Breast epithelium (tissue), 3 donors: ENCODE data around the gene ATP6V0E2.
"Not testable (repeated sequence)": the region's sequence is repeated elsewhere in the genome, so short reads cannot be mapped to it uniquely, and the experiment has no call there.

Experiments used
- CTCF ChIP-seq, 3 donors: fragments of 450-650 bp; IDR thresholded peaks; one replicate each; pipeline ENCODE4 v1.5.1; 2016 to 2017; ENCODE audit warnings: antibody characterized with exemption in 3 of 3, mild to moderate bottlenecking in 3 of 3, moderate library complexity in 3 of 3
- POLR2A ChIP-seq: fragments of 450-650 bp; IDR thresholded peaks from one replicate; pipeline ENCODE4 v1.6.1; 2016; ENCODE audit warnings: antibody characterized with exemption, mild to moderate bottlenecking, moderate library complexity

- TF ChIP-seq POLR2A; CTCF (IDR thresholded peaks at IDR 0.05): not testable (repeated sequence)
Observed at GRCh38 chr7:149894957-149895356, 21.2 kb downstream of the ATP6V0E2 start.
